ENCODE measurements around the gene CNTNAP2.

CNTNAP2 gene

GRCh38 chr7:147170341-147171012 lies 1053.9 kb downstream of the CNTNAP2 start:
- DNase-seq = no peak

GRCh38 chr7:147171013-147171391 lies 1054.4 kb downstream of the CNTNAP2 start:
- DNase-seq = no peak

GRCh38 chr7:147173883-147174282 lies 1057.3 kb downstream of the CNTNAP2 start:
- DNase-seq = no peak

GRCh38 chr7:147182874-147183273 lies 1066.3 kb downstream of the CNTNAP2 start:
- DNase-seq = no peak

- no peak for DNase-seq
These were observed 1066.7 kb downstream of the CNTNAP2 start for GRCh38 chr7:147183276-147183675.

- DNase-seq = no peak
These were observed 1071.9 kb downstream of the CNTNAP2 start for GRCh38 chr7:147188467-147188866.

GRCh38 chr7:147193476-147193875 lies 1076.9 kb downstream of the CNTNAP2 start:
- DNase-seq = no peak

- DNase-seq = no peak
These were observed 1079.9 kb downstream of the CNTNAP2 start for GRCh38 chr7:147196481-147196880.

GRCh38 chr7:147197006-147197405 lies 1080.4 kb downstream of the CNTNAP2 start:
- DNase-seq = no peak

GRCh38 chr7:147199868-147200267 lies 1083.3 kb downstream of the CNTNAP2 start:
- DNase-seq = no peak

- DNase-seq = no peak
These were observed 1091.4 kb downstream of the CNTNAP2 start for GRCh38 chr7:147207988-147208387.

- DNase-seq = no peak
These were observed 1114.7 kb downstream of the CNTNAP2 start for GRCh38 chr7:147231275-147231674.

GRCh38 chr7:147235645-147236382 lies 1119.2 kb downstream of the CNTNAP2 start:
- no peak for DNase-seq

- no peak for DNase-seq
These were observed 1123.9 kb downstream of the CNTNAP2 start for GRCh38 chr7:147240468-147240867.

- DNase-seq = no peak
These were observed 1128.7 kb downstream of the CNTNAP2 start for GRCh38 chr7:147245274-147245673.

- DNase-seq = no peak
These were observed 1133.4 kb downstream of the CNTNAP2 start for GRCh38 chr7:147249956-147250355.

GRCh38 chr7:147251751-147252325 lies 1135.2 kb downstream of the CNTNAP2 start:
- DNase-seq = no peak

GRCh38 chr7:147261693-147262092 lies 1145.1 kb downstream of the CNTNAP2 start:
- no peak for DNase-seq

- no peak for DNase-seq
These were observed 1148.9 kb downstream of the CNTNAP2 start for GRCh38 chr7:147265528-147265927.

GRCh38 chr7:147276106-147276505 lies 1159.5 kb downstream of the CNTNAP2 start:
- DNase-seq = no peak

- DNase-seq = no peak
These were observed 1160.3 kb downstream of the CNTNAP2 start for GRCh38 chr7:147276783-147277370.

GRCh38 chr7:147279514-147279913 lies 1162.9 kb downstream of the CNTNAP2 start:
- DNase-seq = no peak

- DNase-seq = no peak
These were observed 1163.4 kb downstream of the CNTNAP2 start for GRCh38 chr7:147279964-147280374.

GRCh38 chr7:147282204-147282603 lies 1165.6 kb downstream of the CNTNAP2 start:
- no peak for DNase-seq
